Activated CD8-positive, alpha-beta memory T cell treated with anti-CD3 and anti-CD28 coated beads for 36 hours (primary cell): ENCODE data around the gene SEPTIN7. TPM values are rescaled to one million over a fixed set of nuclear protein-coding genes. Genes with fewer than 3 reads are reported as not detected.

ENCODE experiments used
- CTCF ChIA-PET: fragments of 350-600 bp; sonication (Branson Sonifier 250); formaldehyde crosslinking; loops from one replicate; lab custom pipeline; 2021; ENCODE audit warnings: antibody characterized with exemption; lab: Charles Lee
- POLR2A ChIA-PET: fragments of 350-600 bp; sonication (Branson Sonifier 250); formaldehyde crosslinking; loops from one replicate; lab custom pipeline; 2021; ENCODE audit warnings: antibody characterized with exemption; lab: Charles Lee
- total RNA-seq, 2 experiments: library from RNA; stranded (reverse); gene quantifications; one replicate each; pipeline ENCODE4 v1.2.3, GENCODE V29; 2021

The SEPTIN7 gene
- total RNA-seq, 2 experiments from 2014 or later: 257 to 259 TPM

DNA sequence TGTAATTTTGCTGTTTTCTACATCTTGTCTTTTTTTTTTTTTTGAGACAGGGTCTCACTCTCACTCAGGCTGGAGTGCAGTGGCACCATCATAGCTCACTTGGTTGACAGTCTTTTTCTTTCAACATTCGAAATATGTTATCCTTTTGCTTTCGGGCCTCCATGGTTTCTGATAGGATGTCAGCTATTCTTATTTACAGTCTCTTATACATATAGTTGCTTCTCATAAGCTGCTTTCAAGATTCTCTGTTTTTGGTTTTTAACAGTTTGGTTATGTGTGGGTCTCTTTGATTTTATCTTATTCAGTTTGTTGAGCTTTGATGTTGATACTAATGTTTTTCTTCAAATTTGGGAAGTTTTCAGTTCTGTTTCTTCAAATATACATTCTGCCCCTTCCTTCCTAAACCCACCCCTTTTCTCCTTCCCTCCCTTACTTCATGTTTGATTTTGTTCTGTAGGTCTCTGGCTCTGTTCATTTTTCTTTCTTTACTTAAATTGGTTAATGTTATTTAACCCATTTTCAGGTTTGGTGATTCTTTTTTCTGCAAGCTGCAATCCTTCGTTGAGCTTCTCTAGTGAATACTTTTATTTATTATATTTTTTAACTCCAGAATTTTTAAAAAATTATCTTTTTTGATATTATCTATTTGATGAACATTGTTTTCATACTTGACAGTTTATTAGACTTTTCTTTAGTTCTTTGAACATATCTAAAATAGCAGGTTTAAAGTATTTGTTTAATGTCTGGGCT lies 19.3 kb downstream of the SEPTIN7 start:
- POLR2A ChIA-PET: interaction anchor here (0.8 kb wide), 1 partner anchor 126 kb away, joined by 6 read pairs; no protein-coding TSS in a partner anchor

DNA sequence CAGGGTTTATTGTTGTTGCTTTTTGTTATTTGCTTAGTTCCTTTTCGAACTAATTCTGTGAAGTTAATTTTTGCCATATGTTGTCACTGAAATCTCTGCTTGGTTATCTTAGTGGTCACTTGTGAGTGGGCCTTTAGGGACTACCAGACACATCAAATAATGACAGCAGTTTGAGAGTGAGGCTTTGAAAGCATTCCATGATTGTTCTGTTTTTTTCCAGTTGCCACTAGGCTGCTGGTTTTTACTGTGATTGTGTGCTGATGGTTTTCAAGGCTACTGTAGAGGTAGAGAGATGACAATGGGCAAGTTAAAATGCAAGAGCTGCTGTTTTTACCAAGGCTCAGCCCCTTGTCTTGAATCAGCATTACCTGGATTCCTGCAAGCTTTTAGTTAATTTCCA lies 20.0 kb downstream of the SEPTIN7 start:
- POLR2A ChIA-PET: no interaction called here
- CTCF ChIA-PET: no interaction called here

More for the DNA sequence above, 19.3 kb downstream of the SEPTIN7 start:
- CTCF ChIA-PET: no interaction called here

DNA sequence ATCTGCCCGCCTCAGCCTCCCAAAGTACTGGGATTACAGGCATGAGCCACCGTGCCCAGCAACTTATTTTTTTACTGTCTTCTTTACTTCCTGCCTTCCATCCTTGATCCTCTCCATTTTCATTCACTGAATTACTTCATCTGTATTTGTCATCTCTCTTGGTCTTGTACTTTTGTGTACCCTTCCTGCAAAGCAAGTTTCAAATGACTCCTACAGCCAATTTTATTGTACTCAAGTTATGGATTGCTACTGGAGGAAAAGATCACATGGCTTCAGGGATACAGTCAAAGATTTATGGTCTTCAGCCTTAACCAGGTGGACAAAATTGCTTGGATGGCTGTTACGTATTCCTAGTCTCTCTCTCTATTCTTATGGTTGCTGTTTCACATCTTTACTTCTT lies 22.6 kb downstream of the SEPTIN7 start:
- ChIA-PET POLR2A (no interaction called here), CTCF (no interaction called here)

DNA sequence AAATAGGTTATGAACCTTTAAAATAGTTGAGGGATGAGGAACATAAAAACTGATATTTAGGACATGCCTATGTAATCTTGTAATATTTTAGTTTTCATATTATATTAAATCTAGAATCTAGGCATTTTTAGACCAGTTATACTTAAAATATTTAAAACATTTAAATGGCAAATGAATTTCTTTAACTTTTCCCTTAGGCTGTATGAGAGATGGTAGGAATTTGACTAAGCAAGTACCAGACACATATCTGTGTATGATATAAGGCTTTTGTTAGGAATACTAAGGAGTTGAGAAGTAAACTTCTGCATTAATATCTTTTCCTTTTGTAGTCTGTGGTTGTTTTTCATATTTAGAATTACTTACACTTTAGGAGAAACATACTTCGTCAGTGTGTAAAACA lies 25.1 kb downstream of the SEPTIN7 start:
- POLR2A ChIA-PET: no interaction called here
- CTCF ChIA-PET: no interaction called here

DNA sequence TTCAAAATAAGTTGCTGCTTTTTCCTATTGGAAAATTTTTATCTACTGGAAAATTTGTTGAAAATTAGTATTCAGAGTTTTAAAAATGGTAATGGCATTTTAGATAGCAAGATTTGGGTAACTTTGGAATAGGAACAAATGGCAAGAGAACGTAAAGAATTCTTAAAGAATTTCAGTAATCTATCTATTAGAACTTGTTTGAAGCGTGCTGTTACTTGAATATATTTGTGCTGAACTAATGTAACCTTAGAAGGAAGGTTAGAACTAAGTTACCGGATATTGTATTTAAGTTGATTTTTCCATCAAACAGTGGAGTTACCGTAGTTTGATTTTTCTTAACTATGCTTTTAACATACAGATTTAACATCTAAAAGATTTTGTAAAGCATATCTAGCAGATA lies 25.9 kb downstream of the SEPTIN7 start:
- POLR2A ChIA-PET: no interaction called here
- CTCF ChIA-PET: no interaction called here

DNA sequence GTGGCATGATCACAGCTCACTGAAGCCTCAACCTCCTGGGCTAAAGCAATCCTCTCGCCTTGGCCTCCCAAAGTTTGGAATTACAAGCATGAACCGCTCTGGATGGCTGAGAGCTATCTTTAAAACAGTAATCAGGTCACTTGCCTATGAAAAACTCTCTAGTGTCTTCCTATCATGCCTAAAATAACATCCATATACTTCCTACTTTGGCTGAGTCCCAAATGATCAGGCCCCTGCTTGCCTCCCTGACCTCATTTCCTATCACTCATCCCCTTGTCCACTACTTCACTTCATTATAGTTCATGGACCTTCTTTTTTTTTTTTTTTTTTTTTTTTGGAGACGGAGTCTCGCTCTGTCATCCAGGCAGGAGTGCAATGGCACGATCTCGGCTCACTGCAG lies 28.0 kb downstream of the SEPTIN7 start:
- CTCF ChIA-PET: no interaction called here
- POLR2A ChIA-PET: no interaction called here

DNA sequence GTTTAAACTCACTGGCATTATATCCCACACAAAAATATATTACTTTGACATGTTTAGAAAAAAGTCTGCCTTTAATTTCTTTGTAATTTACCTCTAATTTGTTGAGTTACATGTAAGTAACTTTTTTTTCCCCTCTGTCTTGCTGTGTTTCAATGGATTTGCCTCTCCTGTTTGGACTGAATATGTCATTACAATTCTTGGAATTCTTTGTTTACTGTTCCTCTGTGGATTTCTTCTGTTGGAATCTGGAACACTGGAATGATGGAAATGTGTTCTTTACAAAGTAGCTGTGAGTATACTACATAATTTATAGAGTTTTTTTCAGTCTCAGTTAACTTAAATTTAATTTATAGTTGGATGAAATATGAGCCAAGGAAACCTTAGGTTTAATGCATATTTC lies 30.4 kb downstream of the SEPTIN7 start:
- ChIA-PET CTCF (no interaction called here), POLR2A (no interaction called here)

DNA sequence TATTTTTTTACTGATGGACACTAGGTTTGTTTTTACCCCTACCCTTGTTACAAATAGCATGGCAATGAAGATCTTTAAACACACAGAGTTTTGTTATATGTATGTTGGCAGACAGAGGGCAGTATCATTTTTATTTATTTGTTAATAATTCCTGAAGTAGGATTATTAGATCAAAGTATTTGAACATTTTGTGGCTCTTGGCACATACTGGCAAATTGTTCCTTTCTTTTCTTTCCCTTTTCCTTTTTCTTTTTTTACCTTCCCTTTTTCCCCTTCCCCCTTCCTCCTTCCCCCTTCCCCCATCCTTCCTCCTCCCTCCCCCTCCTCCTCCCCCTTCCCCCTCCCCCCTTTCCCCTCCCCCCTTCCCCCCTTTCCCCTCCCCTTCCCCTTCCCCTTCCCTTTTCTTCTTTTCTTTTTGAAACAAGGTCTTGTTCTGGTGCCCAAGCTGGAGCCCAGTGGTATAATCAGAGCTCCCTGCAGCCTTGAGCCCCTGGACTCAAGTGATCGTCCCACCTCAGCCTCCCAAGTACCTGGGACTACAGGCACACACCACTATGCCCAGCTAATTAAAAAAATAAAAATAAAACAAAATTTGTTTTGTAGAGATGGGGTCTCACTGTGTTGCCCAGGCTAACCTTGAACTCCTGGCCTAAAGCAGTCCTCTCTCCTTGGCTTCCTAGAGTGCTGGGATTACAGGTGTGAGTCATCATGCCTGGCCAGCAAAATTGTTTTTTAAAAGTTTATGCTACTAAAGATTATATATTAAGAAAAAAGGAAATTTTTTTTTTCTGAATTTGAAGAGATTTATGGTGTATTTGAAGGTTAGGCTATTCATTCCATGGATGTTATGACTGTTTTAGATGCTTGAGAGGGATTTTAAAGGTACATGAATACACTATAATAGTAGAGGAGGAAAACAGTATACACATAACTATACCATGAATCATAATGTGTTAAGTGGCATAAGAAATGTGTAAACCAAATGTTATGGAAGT lies 39.3 kb downstream of the SEPTIN7 start:
- ChIA-PET POLR2A (no interaction called here), CTCF (no interaction called here)

DNA sequence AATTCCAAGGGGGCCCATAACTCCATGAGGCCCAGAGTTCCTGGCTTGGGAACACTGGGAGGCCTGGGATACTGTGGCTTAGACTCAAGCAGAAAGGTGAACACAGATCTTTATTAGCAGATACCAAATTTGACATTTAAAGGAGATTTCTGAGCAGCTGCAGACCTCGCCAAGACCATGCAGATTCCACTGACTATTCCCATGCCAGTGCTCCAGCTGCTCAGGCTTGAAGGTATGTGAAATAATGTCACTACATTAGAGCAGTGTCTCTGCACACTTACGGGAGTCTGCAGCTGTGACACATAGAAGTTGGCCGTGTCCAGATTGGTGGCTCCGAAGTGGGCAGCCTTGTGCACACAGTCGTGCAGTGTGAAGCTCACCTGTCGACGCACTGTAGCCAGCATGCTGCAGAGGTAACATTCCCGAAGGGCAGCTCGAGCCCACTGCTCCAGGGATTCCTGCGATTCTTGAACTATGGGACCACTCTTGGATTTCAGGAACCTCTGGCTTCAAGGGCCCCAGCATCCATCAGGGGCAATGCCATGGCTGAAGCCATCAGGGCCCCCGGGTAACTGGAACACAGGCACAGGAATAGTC lies 46.1 kb downstream of the SEPTIN7 start:
- CTCF ChIA-PET: interaction anchor here (1.4 kb wide), 1 partner anchor 10 kb away, joined by 4 read pairs; no protein-coding TSS in a partner anchor

DNA sequence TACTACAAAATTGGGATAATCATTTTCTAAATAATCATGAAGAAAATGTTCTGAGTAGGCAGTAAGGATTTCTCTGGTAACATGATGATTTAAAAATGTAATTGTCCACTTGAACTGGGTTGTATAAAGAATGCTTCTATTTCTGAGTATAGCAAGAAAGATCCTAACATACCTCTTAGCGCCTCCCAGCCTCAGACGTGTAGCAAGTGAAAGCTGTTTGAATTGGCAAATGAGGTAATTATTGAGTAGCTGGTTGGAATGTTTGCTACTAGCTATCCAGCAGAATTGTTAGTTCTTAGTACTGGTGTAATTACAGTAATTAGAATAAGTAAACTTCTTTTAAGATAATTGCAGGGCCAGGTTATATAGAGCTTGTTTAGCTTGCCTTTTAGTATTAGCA lies 47.9 kb downstream of the SEPTIN7 start:
- ChIA-PET POLR2A (no interaction called here), CTCF (no interaction called here)

More for the DNA sequence above, 46.1 kb downstream of the SEPTIN7 start:
- POLR2A ChIA-PET: no interaction called here

DNA sequence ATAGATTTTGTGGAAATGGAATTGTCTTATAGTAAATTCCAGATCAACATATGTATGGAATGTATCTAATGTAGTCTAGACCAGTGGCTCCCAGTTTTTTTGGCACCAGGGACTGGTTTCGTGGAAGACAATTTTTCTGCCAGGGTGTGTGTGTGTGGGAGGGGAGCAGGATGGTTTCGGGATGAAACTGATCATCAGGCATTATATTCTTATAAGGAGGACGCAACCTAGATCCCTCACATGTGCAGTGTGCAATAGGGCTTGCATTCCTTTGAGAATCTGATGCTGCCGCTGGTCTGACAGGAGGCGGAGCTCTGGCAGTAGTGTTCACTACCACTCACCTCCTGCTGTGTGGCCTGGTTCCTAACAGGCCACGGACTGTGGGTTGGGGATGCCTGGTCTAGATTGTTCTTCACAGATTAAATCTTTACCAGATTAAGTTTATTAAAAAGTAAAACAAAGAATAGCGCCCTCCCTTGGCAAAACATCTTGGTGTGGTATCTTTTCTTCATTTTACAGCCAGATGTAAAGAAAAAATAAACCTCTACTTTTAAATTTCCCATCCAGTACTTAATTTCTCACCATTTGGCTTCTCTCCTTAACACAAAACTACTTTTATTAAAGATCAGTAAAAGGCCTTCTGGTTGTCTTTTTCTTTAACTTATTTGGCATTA lies 48.4 kb downstream of the SEPTIN7 start:
- CTCF ChIA-PET: no interaction called here
- POLR2A ChIA-PET: no interaction called here

DNA sequence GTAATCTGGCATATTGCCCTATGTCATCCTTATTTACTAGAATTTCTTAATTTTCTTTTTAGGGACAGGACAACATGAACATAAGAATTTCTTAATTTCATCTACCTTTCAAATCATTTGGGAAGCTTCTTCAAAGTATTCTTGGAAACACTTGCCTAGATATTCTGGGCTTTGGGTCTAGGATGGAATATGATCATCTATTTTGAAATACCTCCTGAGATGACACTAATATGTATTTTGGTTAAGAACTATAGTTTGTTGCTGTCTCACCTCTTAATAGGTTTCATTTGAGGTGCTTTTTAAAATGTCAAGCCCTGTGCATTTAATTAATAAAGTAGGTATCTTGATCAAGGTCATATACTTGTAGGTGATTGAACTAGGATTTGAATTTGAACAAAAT lies 49.1 kb downstream of the SEPTIN7 start:
- POLR2A ChIA-PET: no interaction called here
- CTCF ChIA-PET: no interaction called here

Other genes starting within 250 kb of the SEPTIN7 start
- gene HERPUD2, start 105.9 kb upstream of the SEPTIN7 start, total RNA-seq: 10 to 100 TPM; 27.3 to 29.2 TPM